Measurements from ENCODE around the gene FANCL. TPM values are rescaled to one million over a fixed set of nuclear protein-coding genes. Genes with fewer than 3 reads are reported as not detected.

The FANCL gene
- total RNA-seq, result 14.3 and 15.1 TPM in 2 replicates

DNA sequence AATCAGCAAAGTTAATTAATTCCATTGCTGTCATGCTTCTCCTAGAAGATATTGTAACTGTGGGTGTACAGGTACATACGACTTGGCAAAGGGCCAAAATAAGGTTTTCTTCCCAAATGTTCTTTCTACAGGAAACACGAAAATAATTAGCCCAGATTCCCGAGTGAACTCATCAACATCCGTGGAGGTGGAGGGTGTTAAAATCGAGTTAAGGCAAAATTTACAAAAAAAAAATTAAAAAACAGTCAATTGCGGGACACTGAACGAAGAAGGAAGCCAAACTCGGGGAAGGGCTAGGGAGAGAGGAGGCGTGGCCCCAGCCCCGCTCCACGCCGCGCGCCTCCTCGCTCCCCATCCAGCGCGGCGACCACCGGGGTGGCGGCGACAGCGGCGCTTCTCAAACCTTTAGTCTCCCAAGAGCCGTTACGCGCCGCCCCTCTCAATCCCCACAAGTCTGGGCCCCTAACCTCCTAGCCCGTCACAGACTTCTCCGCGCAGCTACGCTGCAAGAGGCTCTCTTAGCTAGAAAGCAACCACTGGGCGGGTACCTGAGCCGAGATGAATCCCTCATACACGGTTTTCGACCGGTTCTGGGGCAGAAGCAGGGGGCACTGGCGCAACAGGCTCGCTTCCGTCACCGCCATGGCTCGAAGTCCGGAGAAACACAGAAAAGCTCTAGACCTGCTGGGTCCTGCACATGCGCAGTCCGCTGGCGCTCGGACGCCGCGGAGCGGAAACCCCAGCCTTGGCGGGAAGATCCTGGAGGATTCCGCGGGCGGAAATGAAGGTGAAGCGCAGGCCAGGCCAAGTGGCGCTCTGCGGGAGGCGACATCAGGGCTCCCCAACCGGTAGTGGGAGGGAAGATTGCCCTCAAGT, at the start of gene FANCL:
Gene FANCL (minus strand): TSS at position 656 of the 876 bp plus-strand sequence. CDS start 12 bp downstream, at position 644.

Other genes with a start within 250 kb of the FANCL start
- 39.2 and 39.3 TPM in 2 replicates for gene VRK2, start 194.5 kb downstream of the FANCL start, total RNA-seq

Measured in mammary microvascular endothelial cell (primary cell).